Right lobe of liver (tissue), 6 donors: ENCODE data around the gene DDX20. TPM values are rescaled to one million over a fixed set of nuclear protein-coding genes. Genes with fewer than 3 reads are reported as not detected.
A peak's percentile ranks its signal among the peaks of the same experiment; 100 is the strongest.

Source experiments
- ATAC-seq, 4 donors: fragments of 200-7000 bp; cut with Tn5 transposase; one replicate each; pipeline ENCODE4 v1.9.1; 2020; ENCODE audit warnings: mild to moderate bottlenecking in 4 of 4, moderate library complexity in 4 of 4
- DNase-seq, 3 donors: peaks; one replicate each; pipeline ENCODE4 v3.0.0-alpha.2; 2020
- H3K27ac ChIP-seq, 3 donors: fragments of 200-600 bp; one replicate each; pipeline ENCODE4 v1.8.0; 2022
- H3K27me3 ChIP-seq, 2 donors: fragments of 200-600 bp; one replicate each; pipeline ENCODE4 v1.8.0; 2022
- H3K36me3 ChIP-seq, 4 donors: fragments of 200-600 bp; sonication (generic) in 1 of 4; one replicate each; pipeline versions ENCODE4 v1.5.1 to v1.8.0; 2017 to 2022; ENCODE audit warnings: control low read depth in 1 of 4
- H3K4me1 ChIP-seq, 4 donors: fragments of 200-600 bp; sonication (generic) in 1 of 4; one replicate each; pipeline versions ENCODE4 v1.5.1 to v1.8.0; 2017 to 2022; ENCODE audit warnings: control low read depth in 1 of 4
- H3K4me3 ChIP-seq, 3 donors: fragments of 200-600 bp; one replicate each; pipeline ENCODE4 v1.8.0; 2022
- H3K9me3 ChIP-seq, 4 donors: fragments of 200-600 bp; sonication (generic) in 1 of 4; one replicate each; pipeline versions ENCODE4 v1.5.1 to v1.8.0; 2017 to 2022; ENCODE audit warnings: control low read depth in 1 of 4
- CTCF ChIP-seq, 4 donors: fragments of 200-600 bp in 3 of 4; fragments of 450-650 bp in 1 of 4; IDR thresholded peaks; one replicate each; pipeline versions ENCODE4 v1.5.1 to v1.8.0; 2016 to 2022; ENCODE audit warnings: antibody characterized with exemption in 4 of 4, mild to moderate bottlenecking in 2 of 4
- POLR2A ChIP-seq: fragments of 450-650 bp; IDR thresholded peaks from one replicate; pipeline ENCODE4 v1.6.1; 2017; ENCODE audit warnings: antibody characterized with exemption, mild to moderate bottlenecking
- WGBS: methylation state at CpG from one replicate; pipeline ENCODE4 v1.1.6; 2018; ENCODE audit warnings: low coverage, low lambda C conversion rate; ENCODE audit not compliant: insufficient coverage; ENCODE audit errors: missing lambda C conversion rate; 5-methylcytosine and 5-hydroxymethylcytosine counted together
- intact Hi-C, 2 donors: fragments of 100-400 bp; cut with DNase I; formaldehyde crosslinking; loops; one replicate each; pipeline versions ENCODE4 v1.11.2 to v1.14.1; 2022
- total RNA-seq, 6 experiments: library from RNA; depleted of rRNA in 2 of 6; stranded (reverse); fragments of >200 nt in 2 of 6; fragmentation: NEBNext Ultra II Directional in 3 of 6; extraction: Animal tissue kit (Norgen Biotek cat#: 25700) in 3 of 6; gene quantifications; one replicate each; pipeline versions ENCODE4 v1.1.0 to v1.2.4, GENCODE V29; 2016 to 2023
- donor health status: DM: no; HTN: yes; CAD: no.
- donor health status: DM: no; HTN: no; CAD: no.
- donor health status: DM: no; HTN: no; CAD: no.
- donor health status: DM: no; HTN: yes; CAD: no.
- donor health status: DM: no; HTN: yes; CAD: no.

The DDX20 gene
- total RNA-seq, 6 experiments from 2014 or later, result 3.9 to 11.6 (median 5.1) TPM

- DNase-seq (no peak), ATAC-seq (peak in 3 of 4 donors; percentile 26 to 43 (median 35))
- Histone ChIP-seq H3K9me3 (no peaks in the 10 kb centered on the region), H3K4me1 (no peaks in the 10 kb centered on the region), H3K36me3 (no peaks in the 10 kb centered on the region), H3K4me3 (no peak overlapping the region), H3K27me3 (no peaks in the 10 kb centered on the region), H3K27ac (no peak overlapping the region)
- intact Hi-C loops, result no loop called here
- TF ChIP-seq CTCF (IDR thresholded peaks at IDR 0.05) (no peak), POLR2A (no peak)
- WGBS, result 62% methylated on average over 3 of the region's 5 CpGs
Measured at GRCh38 chr1:111725192-111725591, 30.5 kb upstream of the DDX20 start.

- Histone ChIP-seq H3K9me3 (no peaks in the 10 kb centered on the region), H3K27me3 (no peaks in the 10 kb centered on the region), H3K4me1 (no peaks in the 10 kb centered on the region), H3K4me3 (no peak overlapping the region), H3K27ac (no peak overlapping the region), H3K36me3 (no peaks in the 10 kb centered on the region)
- TF ChIP-seq POLR2A (no peak), CTCF (IDR thresholded peaks at IDR 0.05) (no peak)
- ATAC-seq (no peak), DNase-seq (no peak)
- WGBS, result no CpG with 5 or more reads among the region's 18 CpGs
- intact Hi-C loops, result no loop called here
Measured at GRCh38 chr1:111727056-111727455, 28.6 kb upstream of the DDX20 start.

GRCh38 chr1:111729271-111729921 lies 26.3 kb upstream of the DDX20 start:
- TF ChIP-seq CTCF (IDR thresholded peaks at IDR 0.05) (no peak), POLR2A (no peak)
- no peak overlapping the region for H3K27ac ChIP-seq
- H3K4me1 ChIP-seq, result no peaks in the 10 kb centered on the region
- no peaks in the 10 kb centered on the region for H3K27me3 ChIP-seq
- WGBS, result no CpG with 5 or more reads among the region's 8 CpGs
- DNase-seq (peak in 1 of 3 donors; percentile 28), ATAC-seq (no peak)
- no peaks in the 10 kb centered on the region for H3K9me3 ChIP-seq
- H3K4me3 ChIP-seq, result no peak overlapping the region
- intact Hi-C loops, result no loop called here
- no peaks in the 10 kb centered on the region for H3K36me3 ChIP-seq

- Histone ChIP-seq H3K4me1 (no peaks in the 10 kb centered on the region), H3K36me3 (no peaks in the 10 kb centered on the region), H3K27me3 (no peaks in the 10 kb centered on the region), H3K4me3 (no peak overlapping the region), H3K27ac (no peak overlapping the region), H3K9me3 (no peaks in the 10 kb centered on the region)
- DNase-seq (no peak), ATAC-seq (no peak)
- TF ChIP-seq CTCF (IDR thresholded peaks at IDR 0.05) (no peak), POLR2A (no peak)
- intact Hi-C loops, result no loop called here
- WGBS, result 89% methylated on average over 7 of the region's 7 CpGs
Measured at GRCh38 chr1:111729946-111730681, 25.6 kb upstream of the DDX20 start.
